Endometrium (tissue), 2 donors: Measurements from ENCODE around the gene CELF4.

Experiments used
- FAIRE-seq: peaks from 2 replicates; lab custom pipeline; 2012; peaks lifted over from hg19 to GRCh38; lab: Jason Lieb, UNC
- donor health status: control.
- donor health status: control.

Gene CELF4

GRCh38 chr18:37315935-37316334 lies 249.7 kb downstream of the CELF4 start:
- no peak for FAIRE-seq

- FAIRE-seq, result no peak
Observed at GRCh38 chr18:37314534-37314933, 251.1 kb downstream of the CELF4 start.

GRCh38 chr18:37313624-37314023 lies 252.0 kb downstream of the CELF4 start:
- FAIRE-seq, result no peak

- no peak for FAIRE-seq
Observed at GRCh38 chr18:37309861-37310260, 255.7 kb downstream of the CELF4 start.

- no peak for FAIRE-seq
Observed at GRCh38 chr18:37309059-37309458, 256.5 kb downstream of the CELF4 start.

- no peak for FAIRE-seq
Observed at GRCh38 chr18:37307181-37307580, 258.4 kb downstream of the CELF4 start.

- FAIRE-seq, result no peak
Observed at GRCh38 chr18:37306432-37306831, 259.2 kb downstream of the CELF4 start.

- FAIRE-seq, result no peak
Observed at GRCh38 chr18:37305066-37305465, 260.5 kb downstream of the CELF4 start.

GRCh38 chr18:37304012-37304680 lies 261.5 kb downstream of the CELF4 start:
- no peak for FAIRE-seq

- FAIRE-seq, result no peak
Observed at GRCh38 chr18:37303009-37303408, 262.6 kb downstream of the CELF4 start.

GRCh38 chr18:37302519-37302918 lies 263.1 kb downstream of the CELF4 start:
- FAIRE-seq, result no peak

- peak; percentile 94 for FAIRE-seq
Observed at GRCh38 chr18:37299471-37300304, 265.9 kb downstream of the CELF4 start.

GRCh38 chr18:37298816-37299215 lies 266.8 kb downstream of the CELF4 start:
- FAIRE-seq, result no peak

- no peak for FAIRE-seq
Observed at GRCh38 chr18:37297106-37297505, 268.5 kb downstream of the CELF4 start.

- no peak for FAIRE-seq
Observed at GRCh38 chr18:37294951-37295350, 270.6 kb downstream of the CELF4 start.

- FAIRE-seq, result no peak
Observed at GRCh38 chr18:37293359-37293758, 272.2 kb downstream of the CELF4 start.

GRCh38 chr18:37289423-37289822 lies 276.2 kb downstream of the CELF4 start:
- no peak for FAIRE-seq

- no peak for FAIRE-seq
Observed at GRCh38 chr18:37287601-37288000, 278.0 kb downstream of the CELF4 start.

GRCh38 chr18:37286801-37287200 lies 278.8 kb downstream of the CELF4 start:
- FAIRE-seq, result no peak

- FAIRE-seq, result no peak
Observed at GRCh38 chr18:37285825-37286224, 279.8 kb downstream of the CELF4 start.

GRCh38 chr18:37284260-37284659 lies 281.3 kb downstream of the CELF4 start:
- FAIRE-seq, result no peak

- FAIRE-seq, result no peak
Observed at GRCh38 chr18:37282386-37283037, 283.1 kb downstream of the CELF4 start.
